T-cell (primary cell): ENCODE measurements around the gene CLEC17A. TPM values are rescaled to one million over a fixed set of nuclear protein-coding genes. Genes with fewer than 3 reads are reported as not detected.
A peak's percentile ranks its signal among the peaks of the same experiment; 100 is the strongest.

Source experiments
- ATAC-seq, 4 experiments: fragments of 200-7000 bp in 3 of 4; fragments of 150-1000 bp in 1 of 4; cut with Tn5 transposase; replicated peaks in 1 of 4; 1 replicate in 3 of 4; 2 replicates in 1 of 4; pipeline ENCODE4 v1.10.0; 2021; ENCODE audit warnings: moderate library complexity in 3 of 4, mild to moderate bottlenecking in 2 of 4, moderate number of reproducible peaks in 1 of 4
- CTCF ChIA-PET, 2 donors: fragments of 300-600 bp; sonication (Branson Sonifier 250); formaldehyde crosslinking; loops; one replicate each; lab custom pipeline; 2022; ENCODE audit warnings: antibody characterized with exemption in 2 of 2; lab: Charles Lee
- POLR2A ChIA-PET, 2 donors: fragments of 300-600 bp; sonication (Branson Sonifier 250); formaldehyde crosslinking; loops; one replicate each; lab custom pipeline; 2022; ENCODE audit warnings: antibody characterized with exemption in 2 of 2; lab: Charles Lee
- DNase-seq, 35 experiments: peaks; one replicate each; pipeline versions ENCODE4 v3.0.0 to v3.0.0-alpha.2; 2013 to 2023
- H3K27ac ChIP-seq: one replicate; pipeline ENCODE4 v1.5.1; 2013; ENCODE audit warnings: low read length
- H3K27me3 ChIP-seq, 2 experiments: replicated peaks in 1 of 2; 1 replicate in 1 of 2; 2 replicates in 1 of 2; pipeline versions ENCODE4 v1.6.1 to v1.7.0; 2013; ENCODE audit warnings: low read length in 1 of 2, mixed read lengths in 1 of 2; ENCODE audit not compliant: control insufficient read depth in 2 of 2, insufficient read depth in 2 of 2; ENCODE audit errors: extremely low read depth in 1 of 2
- H3K36me3 ChIP-seq, 2 donors: 1 replicate in 1 of 2; 2 replicates in 1 of 2; pipeline versions ENCODE4 v1.6.1 to v1.7.0; 2013; ENCODE audit warnings: low read length in 1 of 2; ENCODE audit not compliant: control insufficient read depth in 2 of 2, insufficient read depth in 1 of 2; ENCODE audit errors: extremely low read depth in 1 of 2
- H3K4me1 ChIP-seq, 2 experiments: 1 replicate in 1 of 2; 2 replicates in 1 of 2; pipeline versions ENCODE4 v1.6.1 to v1.7.0; 2013; ENCODE audit warnings: low read length in 2 of 2, mixed read lengths in 1 of 2; ENCODE audit not compliant: insufficient read depth in 2 of 2, control insufficient read depth in 1 of 2; ENCODE audit errors: extremely low read depth in 1 of 2
- H3K4me3 ChIP-seq, 2 donors: 1 replicate in 1 of 2; 2 replicates in 1 of 2; pipeline versions ENCODE4 v1.5.1 to v1.7.0; 2013; ENCODE audit warnings: mild to moderate bottlenecking in 2 of 2, low read length in 1 of 2, moderate library complexity in 1 of 2; ENCODE audit not compliant: control insufficient read depth in 1 of 2; ENCODE audit errors: extremely low read depth in 1 of 2
- H3K9me3 ChIP-seq: 2 replicates; pipeline ENCODE4 v1.7.0; 2013
- H3K27ac Mint-ChIP-seq, 2 donors: one replicate each; pipeline ENCODE4 v1.8.0; 2020 to 2021; ENCODE audit warnings: mild to moderate bottlenecking in 2 of 2, mixed read lengths in 2 of 2
- H3K27me3 Mint-ChIP-seq, 2 donors: one replicate each; pipeline ENCODE4 v1.8.0; 2021 to 2022; ENCODE audit warnings: mixed read lengths in 2 of 2
- H3K36me3 Mint-ChIP-seq: one replicate; pipeline ENCODE4 v1.8.0; 2021; ENCODE audit warnings: mixed read lengths
- H3K4me1 Mint-ChIP-seq, 3 donors: one replicate each; pipeline ENCODE4 v1.8.0; 2020 to 2022; ENCODE audit warnings: mixed read lengths in 3 of 3, mild to moderate bottlenecking in 1 of 3
- H3K4me3 Mint-ChIP-seq, 3 donors: one replicate each; pipeline ENCODE4 v1.8.0; 2020 to 2022; ENCODE audit warnings: mild to moderate bottlenecking in 3 of 3, mixed read lengths in 3 of 3, moderate library complexity in 3 of 3
- H3K9me3 Mint-ChIP-seq, 3 donors: one replicate each; pipeline ENCODE4 v1.8.0; 2020 to 2022; ENCODE audit warnings: mixed read lengths in 3 of 3
- WGBS: methylation state at CpG from one replicate; pipeline ENCODE4 v1.1.5; 2013; ENCODE audit warnings: missing lambda C conversion rate; ENCODE audit not compliant: insufficient coverage; 5-methylcytosine and 5-hydroxymethylcytosine counted together
- total RNA-seq, 35 experiments: library from RNA in 6 of 35; stranded (reverse) in 6 of 35; fragments of 120-200 nt in 1 of 35; gene quantifications; one replicate each; pipeline versions ENCODE4 v1.2.1 to v1.2.4 and lab custom pipeline; 2013 to 2026

CLEC17A gene
- total RNA-seq, 5 donors from 2014 or later (not counting 1 experiment from before 2014, with no cell fraction given) = 0.40 to 5.2 (median 1.1) TPM

DNA sequence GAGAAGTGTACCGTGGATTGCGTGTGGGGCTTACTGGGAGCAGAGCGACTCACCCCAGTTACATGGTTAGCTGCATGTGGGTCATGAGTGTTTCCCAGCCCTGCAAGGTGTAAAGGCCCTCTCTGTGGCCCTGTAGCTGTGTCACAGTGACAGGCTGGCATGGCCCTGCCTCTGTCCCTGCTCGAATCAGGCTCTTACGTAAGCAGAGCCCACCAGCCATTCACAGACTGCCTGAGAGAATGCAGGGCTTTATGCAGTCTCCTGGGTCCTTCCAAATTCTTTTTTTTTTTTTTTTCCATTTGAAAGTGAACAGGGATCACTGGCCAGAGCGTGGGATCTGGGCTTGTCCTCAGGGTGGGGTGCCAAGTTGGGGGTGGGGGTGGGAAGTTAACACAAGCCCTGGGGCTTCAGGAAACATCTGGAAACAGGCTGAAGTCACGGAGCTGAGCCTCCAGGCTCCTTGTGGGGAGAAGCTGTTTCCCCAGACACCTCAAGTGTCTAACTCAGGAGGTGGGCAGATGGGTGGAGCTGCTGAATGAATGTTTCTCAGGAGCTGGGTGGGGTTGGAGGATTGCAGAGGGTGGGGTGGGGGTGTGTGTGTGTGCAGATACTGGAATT is 40.1 kb upstream of the CLEC17A start:
- POLR2A ChIA-PET = interaction anchor here in 1 of 2 donors (0.7 kb wide), 1 partner anchor 8 kb away, joined by 13 read pairs; no protein-coding TSS in a partner anchor
- H3K36me3 ChIP-seq = peaks cover 0 to 16% of the 10 kb centered on the region in 2 donors

DNA sequence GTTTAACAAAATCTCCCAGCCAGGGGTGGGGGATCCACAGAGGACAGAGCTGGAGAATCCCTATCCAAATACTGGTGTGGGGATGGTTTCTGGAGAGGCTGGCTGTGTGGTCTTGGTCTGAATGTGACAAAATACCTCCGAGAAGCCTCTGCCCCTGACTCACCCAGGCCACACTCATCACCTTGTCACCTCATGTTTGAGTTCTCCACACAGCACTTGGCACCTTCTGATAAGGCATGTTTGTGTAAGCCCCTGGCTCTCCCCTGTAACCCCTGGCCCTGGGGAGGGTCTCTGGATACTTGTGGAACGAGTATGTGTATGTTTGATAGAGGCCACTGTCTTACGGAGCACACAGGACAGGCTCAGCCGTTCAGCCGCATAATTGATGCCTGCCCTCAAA is 38.8 kb upstream of the CLEC17A start:
- Histone ChIP-seq H3K4me1 (peaks cover 2 to 13% of the 10 kb centered on the region in 2 experiments), H3K9me3 (no peaks in the 10 kb centered on the region), H3K4me3 (no peak overlapping the region), H3K36me3 (peaks cover 0 to 16% of the 10 kb centered on the region in 2 donors), H3K27ac (no peak overlapping the region), H3K27me3 (no peaks in the 10 kb centered on the region)
- WGBS = 98% methylated on average over 4 of the region's 5 CpGs
- peak overlapping the region in 1 of 2 donors; percentile 44 for H3K27ac Mint-ChIP-seq
- H3K9me3 Mint-ChIP-seq = no peaks in the 10 kb centered on the region
- no peak for DNase-seq
- peaks cover 12% of the 10 kb centered on the region for H3K36me3 Mint-ChIP-seq
- no peaks in the 10 kb centered on the region for H3K27me3 Mint-ChIP-seq
- POLR2A ChIA-PET = no interaction called here
- no peak for ATAC-seq
- peaks cover 24 to 33% (median 32%) of the 10 kb centered on the region in 3 donors for H3K4me1 Mint-ChIP-seq
- CTCF ChIA-PET = no interaction called here
- no peak overlapping the region for H3K4me3 Mint-ChIP-seq

More for the DNA sequence above, 40.1 kb upstream of the CLEC17A start:
- no peaks in the 10 kb centered on the region for H3K9me3 ChIP-seq
- peaks cover 12% of the 10 kb centered on the region for H3K36me3 Mint-ChIP-seq
- peaks cover 21 to 38% (median 33%) of the 10 kb centered on the region in 3 donors for H3K4me1 Mint-ChIP-seq
- DNase-seq = no peak
- no peak overlapping the region for H3K4me3 ChIP-seq
- no peak for ATAC-seq
- H3K4me3 Mint-ChIP-seq = no peak overlapping the region
- H3K9me3 Mint-ChIP-seq = no peaks in the 10 kb centered on the region
- peaks cover 2 to 13% of the 10 kb centered on the region in 2 experiments for H3K4me1 ChIP-seq
- no peak overlapping the region for H3K27ac ChIP-seq
- CTCF ChIA-PET = interaction anchor here (0.7 to 1.0 kb wide), 2 partner anchors 39 to 143 kb away, joined by 3 to 4 read pairs; no protein-coding TSS in a partner anchor
- H3K27me3 Mint-ChIP-seq = no peaks in the 10 kb centered on the region
- WGBS = 86% methylated on average over 5 of the region's 7 CpGs
- no peak overlapping the region for H3K27ac Mint-ChIP-seq
- H3K27me3 ChIP-seq = no peaks in the 10 kb centered on the region

DNA sequence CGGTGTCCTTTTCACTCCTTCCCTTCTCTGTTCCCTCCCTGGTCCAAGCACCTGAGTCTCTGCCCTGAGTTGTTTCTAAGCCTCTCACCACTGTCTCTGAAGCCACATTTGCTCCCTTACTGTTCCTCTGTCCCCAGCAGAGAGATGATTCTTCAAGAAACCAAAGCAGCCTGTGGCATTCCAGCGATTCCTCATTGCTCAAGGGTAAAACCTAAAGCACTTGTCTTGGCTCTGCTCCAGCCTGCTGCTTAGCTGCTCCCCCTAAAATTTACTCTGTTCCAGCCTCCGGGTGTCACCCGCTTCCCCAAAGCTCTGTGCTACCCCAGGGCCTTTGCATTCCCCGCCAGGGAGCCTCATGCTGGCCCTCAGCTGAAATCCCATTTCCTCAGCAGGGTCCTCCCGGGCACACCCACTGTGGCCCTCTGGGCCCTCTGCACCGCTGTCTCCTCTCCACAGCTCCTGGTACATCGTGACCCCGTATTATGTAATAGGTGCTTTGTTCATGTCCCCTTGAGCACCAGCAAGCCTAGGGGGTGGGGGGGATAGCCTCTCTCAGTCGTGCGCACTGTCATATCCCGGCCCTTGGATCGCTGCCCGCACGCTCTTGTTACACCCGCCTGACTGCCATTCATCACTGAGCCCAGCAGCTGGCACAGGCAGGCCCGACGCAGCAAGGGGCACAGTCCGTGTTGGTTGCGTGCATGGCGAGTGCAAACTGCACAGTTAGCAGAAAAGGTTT is 37.7 kb upstream of the CLEC17A start:
- no peaks in the 10 kb centered on the region for H3K9me3 ChIP-seq
- H3K4me3 ChIP-seq = no peak overlapping the region
- no peak overlapping the region for H3K4me3 Mint-ChIP-seq
- peaks cover 4 to 11% of the 10 kb centered on the region in 2 experiments for H3K4me1 ChIP-seq
- no peak for ATAC-seq
- peaks cover 0 to 20% of the 10 kb centered on the region in 2 donors for H3K36me3 ChIP-seq
- H3K36me3 Mint-ChIP-seq = peaks cover 12% of the 10 kb centered on the region
- POLR2A ChIA-PET = interaction anchor here in 1 of 2 donors (0.5 kb wide), 1 partner anchor 321 kb away, joined by 5 read pairs; no protein-coding TSS in a partner anchor
- 92% methylated on average over 14 of the region's 21 CpGs for WGBS
- H3K27ac Mint-ChIP-seq = peak overlapping the region in 1 of 2 donors; percentile 34
- H3K9me3 Mint-ChIP-seq = no peaks in the 10 kb centered on the region
- no peak for DNase-seq
- CTCF ChIA-PET = interaction anchor here in 1 of 2 donors (0.5 kb wide), 1 partner anchor 10 kb away, joined by 8 read pairs; no protein-coding TSS in a partner anchor
- no peaks in the 10 kb centered on the region for H3K27me3 Mint-ChIP-seq
- H3K4me1 Mint-ChIP-seq = peaks cover 21 to 30% (median 29%) of the 10 kb centered on the region in 3 donors
- H3K27me3 ChIP-seq = no peaks in the 10 kb centered on the region
- no peak overlapping the region for H3K27ac ChIP-seq

DNA sequence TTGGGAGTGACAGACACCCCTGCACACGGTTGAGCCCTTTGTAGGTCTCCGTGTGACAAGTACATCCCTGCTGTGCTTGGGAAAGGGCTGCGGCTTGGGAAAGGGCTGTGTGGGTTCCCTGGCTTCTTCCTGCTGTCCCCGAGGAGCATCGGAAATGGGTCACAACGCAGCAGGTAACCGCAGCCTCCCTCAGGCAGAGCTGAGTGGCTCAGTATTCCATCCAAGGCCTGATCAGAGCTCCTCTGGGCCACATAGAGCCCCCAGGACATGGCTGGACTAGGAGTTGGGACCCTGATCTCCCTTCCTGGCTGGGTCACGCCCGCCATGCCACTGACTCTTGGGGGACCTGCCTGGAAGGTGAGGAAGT is 37.2 kb upstream of the CLEC17A start:
- Histone ChIP-seq H3K4me3 (no peak overlapping the region), H3K27me3 (no peaks in the 10 kb centered on the region), H3K4me1 (peaks cover 7 to 16% of the 10 kb centered on the region in 2 experiments), H3K27ac (no peak overlapping the region), H3K9me3 (no peaks in the 10 kb centered on the region), H3K36me3 (peaks cover 3 to 26% of the 10 kb centered on the region in 2 donors)
- 91% methylated on average over 9 of the region's 9 CpGs for WGBS
- CTCF ChIA-PET = no interaction called here
- Mint-ChIP-seq H3K36me3 (peaks cover 12% of the 10 kb centered on the region), H3K9me3 (no peaks in the 10 kb centered on the region), H3K27me3 (no peaks in the 10 kb centered on the region), H3K4me1 (peaks cover 26 to 35% (median 33%) of the 10 kb centered on the region in 3 donors), H3K27ac (no peak overlapping the region), H3K4me3 (no peak overlapping the region)
- POLR2A ChIA-PET = interaction anchor here in 1 of 2 donors (0.7 kb wide), 1 partner anchor 8 kb away, joined by 3 read pairs; no protein-coding TSS in a partner anchor
- ATAC-seq (no peak), DNase-seq (no peak)

DNA sequence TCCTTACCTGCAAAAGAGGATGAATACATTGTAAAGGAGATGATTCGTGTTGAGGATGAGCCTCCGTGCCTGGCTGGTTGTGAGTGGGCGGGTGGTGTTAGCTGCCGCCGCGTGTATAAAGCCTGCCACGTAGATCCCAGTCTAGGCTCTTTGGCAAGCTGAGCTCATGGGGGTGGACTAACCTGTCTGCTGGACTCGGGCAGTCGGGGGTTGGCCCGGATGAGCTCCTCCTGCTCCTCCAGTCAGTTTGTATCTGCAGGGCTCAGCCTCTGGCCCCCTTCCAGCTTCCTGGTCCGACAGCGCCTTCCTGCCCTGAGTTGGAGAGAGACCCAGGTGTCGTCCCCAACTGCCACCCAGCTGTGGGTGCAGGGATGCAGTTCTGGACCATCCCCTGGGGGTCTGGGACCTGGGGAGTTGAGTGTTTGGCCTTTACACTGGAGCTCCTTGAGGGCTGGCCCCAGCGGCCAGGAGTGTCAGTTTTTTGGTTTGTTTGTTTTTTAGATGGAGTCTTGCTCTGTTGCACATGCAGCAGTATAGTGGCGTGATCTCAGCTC is 32.6 kb upstream of the CLEC17A start:
- ChIA-PET CTCF (interaction anchor here (0.6 to 1.7 kb wide), 4 partner anchors 18 to 71 kb away, joined by 4 to 22 read pairs (median 8); no protein-coding TSS in a partner anchor), POLR2A (interaction anchor here in 1 of 2 donors (0.6 to 1.8 kb wide), 2 partner anchors 32 to 46 kb away, joined by 3 to 4 read pairs; partner anchors contain the start of gene DNAJB1)
- H3K27ac Mint-ChIP-seq = peak overlapping the region; percentile 73 to 92
- peaks cover 5 to 36% of the 10 kb centered on the region in 2 donors for H3K36me3 ChIP-seq
- peaks cover 48 to 52% (median 49%) of the 10 kb centered on the region in 3 donors for H3K4me1 Mint-ChIP-seq
- no peak for ATAC-seq
- H3K36me3 Mint-ChIP-seq = peaks cover 4% of the 10 kb centered on the region
- no peaks in the 10 kb centered on the region for H3K9me3 Mint-ChIP-seq
- no peaks in the 10 kb centered on the region for H3K9me3 ChIP-seq
- no peaks in the 10 kb centered on the region for H3K27me3 Mint-ChIP-seq
- no peak overlapping the region for H3K27ac ChIP-seq
- H3K4me3 Mint-ChIP-seq = no peak overlapping the region
- no peak for DNase-seq
- 69% methylated on average over 15 of the region's 15 CpGs for WGBS
- H3K4me3 ChIP-seq = no peak overlapping the region
- peaks cover 10 to 50% of the 10 kb centered on the region in 2 experiments for H3K4me1 ChIP-seq
- no peaks in the 10 kb centered on the region for H3K27me3 ChIP-seq
